RWPE1 (cell line): Measurements from ENCODE around the gene MRPL22.
"Not testable (repeated sequence)": the region's sequence is repeated elsewhere in the genome, so short reads cannot be mapped to it uniquely, and the experiment has no call there.

Source experiments
- CTCF ChIA-PET: fragments of 350-600 bp; sonication (Branson Sonifier 250); formaldehyde crosslinking; extraction: SDS; loops from one replicate; lab custom pipeline; 2021; lab: Yijun Ruan, JAX
- POLR2A ChIA-PET: fragments of 400-600 bp; formaldehyde crosslinking; extraction: SDS; loops from one replicate; lab custom pipeline; 2020; ENCODE audit warnings: antibody characterized with exemption; ENCODE audit not compliant: low non-redundant PET; lab: Yijun Ruan, JAX
- DNase-seq: peaks from one replicate; pipeline ENCODE4 v3.0.0; 2012; ENCODE audit warnings: low spot score
- H3K27ac ChIP-seq: fragments of 450-650 bp; 2 replicates; pipeline ENCODE4 v1.5.1; 2017
- CTCF ChIP-seq: fragments of 450-650 bp; conservative IDR thresholded peaks from 2 replicates; pipeline ENCODE4 v1.5.1; 2017; ENCODE audit warnings: low read depth, mild to moderate bottlenecking

MRPL22 gene

DNA sequence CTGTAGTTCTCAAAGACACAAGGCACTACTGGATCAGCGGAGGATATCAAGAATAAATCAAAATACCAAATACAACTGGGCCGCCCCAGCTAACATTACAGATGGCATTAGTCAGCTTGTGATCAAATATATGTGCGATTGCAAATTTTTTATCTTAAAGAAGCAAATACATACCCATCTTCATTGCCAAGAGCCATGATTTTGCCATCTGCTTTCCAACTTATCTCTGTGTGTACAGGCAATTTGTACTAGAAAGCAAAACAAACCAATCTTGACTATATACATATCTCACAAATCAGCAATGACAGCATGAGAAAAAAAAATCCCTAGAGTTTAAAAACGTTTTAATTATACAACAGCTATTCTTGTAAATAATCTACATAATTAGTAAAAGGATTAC, 23.1 kb upstream of the MRPL22 start:
- DNase-seq, result no peak
- CTCF ChIA-PET, result interaction anchor here (0.6 to 0.7 kb wide), 3 partner anchors 31 to 168 kb away, joined by 3 to 4 read pairs (median 3); no protein-coding TSS in a partner anchor
- TF ChIP-seq CTCF, result no peak
- H3K27ac ChIP-seq, result no peak overlapping the region
- POLR2A ChIA-PET, result no interaction called here

GRCh38 chr5:154923441-154924430, 17.1 kb upstream of the MRPL22 start:
- ChIA-PET POLR2A (no interaction called here), CTCF (no interaction called here)
- H3K27ac ChIP-seq, result no peak overlapping the region
- no peak for DNase-seq
- TF ChIP-seq CTCF, result no peak

DNA sequence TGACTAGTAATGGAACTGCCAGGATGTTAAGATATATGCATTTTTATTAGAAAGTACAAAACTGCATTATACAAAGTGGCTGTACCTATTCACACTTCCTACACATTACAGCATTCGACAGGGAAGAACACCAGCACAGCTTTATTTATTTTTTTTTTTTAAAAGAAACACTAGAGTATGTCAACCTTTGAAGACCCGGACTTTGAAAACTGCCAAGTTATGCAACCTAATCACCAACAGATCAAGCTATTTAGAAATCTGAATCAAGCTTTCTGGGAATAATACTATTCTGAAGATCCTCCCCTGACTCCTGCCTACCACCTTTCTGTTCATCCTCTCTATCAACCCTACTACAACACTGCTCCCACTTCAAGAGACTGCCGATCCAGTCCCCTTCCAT, 7.3 kb upstream of the MRPL22 start:
- ChIA-PET CTCF (no interaction called here), POLR2A (no interaction called here)
- no peak overlapping the region for H3K27ac ChIP-seq
- no peak for TF ChIP-seq CTCF
- DNase-seq, result no peak

DNA sequence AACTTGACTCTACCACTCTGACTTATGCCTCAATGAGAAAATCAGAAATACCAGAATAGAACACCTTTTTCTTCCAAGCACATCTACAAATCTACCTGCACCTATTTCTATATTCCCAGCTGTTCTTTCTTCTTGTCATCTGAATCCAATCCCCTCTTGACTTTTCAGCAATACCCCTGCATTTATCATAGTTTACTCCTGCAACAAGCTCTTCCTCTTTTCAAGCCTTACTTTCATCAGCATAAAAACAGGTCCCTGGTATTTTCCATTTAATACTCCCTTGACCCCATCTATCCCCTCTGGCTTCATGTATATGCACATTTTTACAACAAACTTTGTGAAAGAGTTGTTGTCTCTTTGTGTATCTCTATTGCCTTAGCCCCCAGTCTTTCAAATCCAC, 6.0 kb upstream of the MRPL22 start:
- ChIA-PET CTCF (no interaction called here), POLR2A (interaction anchor here (0.7 kb wide), 1 partner anchor 63 kb away, joined by 3 read pairs; no protein-coding TSS in a partner anchor)
- no peak for TF ChIP-seq CTCF
- no peak overlapping the region for H3K27ac ChIP-seq
- DNase-seq, result no peak

- no peak for TF ChIP-seq CTCF
- ChIA-PET CTCF (interaction anchor here (1.3 kb wide), 1 partner anchor 9 kb away, joined by 5 read pairs; no protein-coding TSS in a partner anchor), POLR2A (interaction anchor here (0.5 to 0.9 kb wide), 2 partner anchors 15 to 20 kb away, joined by 3 read pairs; no protein-coding TSS in a partner anchor)
- DNase-seq, result peak; percentile 21
- H3K27ac ChIP-seq, result peak overlapping the region; percentile 67
These were observed 3.6 kb upstream of the MRPL22 start for GRCh38 chr5:154937186-154937717.

- peak; percentile 96 for DNase-seq
- POLR2A ChIA-PET, result interaction anchor here (0.5 to 0.9 kb wide), 4 partner anchors 9 to 224 kb away, joined by 3 read pairs; no protein-coding TSS in a partner anchor
- H3K27ac ChIP-seq, result peak within 1 kb of the TSS; percentile 67
- CTCF ChIA-PET, result interaction anchor here (1.3 kb wide), 1 partner anchor 10 kb away, joined by 5 read pairs; no protein-coding TSS in a partner anchor
- TF ChIP-seq CTCF, result no peak
These were observed 3.0 kb upstream of the MRPL22 start, which contains the start of gene GEMIN5 for GRCh38 chr5:154937718-154938466. TSS of gene GEMIN5 (minus strand) at chr5:154938211. CDS start at chr5:154938133, 78 bp downstream.

GRCh38 chr5:154939387-154939786, 1.5 kb upstream of the MRPL22 start:
- POLR2A ChIA-PET, DNase-seq, H3K27ac ChIP-seq: not testable (repeated sequence)
- CTCF ChIA-PET, result interaction anchor here (0.6 kb wide), 1 partner anchor 14 kb away, joined by 3 read pairs; no protein-coding TSS in a partner anchor
